ENCODE results near the gene C9.
"Not testable (repeated sequence)": the region's sequence is repeated elsewhere in the genome, so short reads cannot be mapped to it uniquely, and the experiment has no call there.

C9 gene

DNA sequence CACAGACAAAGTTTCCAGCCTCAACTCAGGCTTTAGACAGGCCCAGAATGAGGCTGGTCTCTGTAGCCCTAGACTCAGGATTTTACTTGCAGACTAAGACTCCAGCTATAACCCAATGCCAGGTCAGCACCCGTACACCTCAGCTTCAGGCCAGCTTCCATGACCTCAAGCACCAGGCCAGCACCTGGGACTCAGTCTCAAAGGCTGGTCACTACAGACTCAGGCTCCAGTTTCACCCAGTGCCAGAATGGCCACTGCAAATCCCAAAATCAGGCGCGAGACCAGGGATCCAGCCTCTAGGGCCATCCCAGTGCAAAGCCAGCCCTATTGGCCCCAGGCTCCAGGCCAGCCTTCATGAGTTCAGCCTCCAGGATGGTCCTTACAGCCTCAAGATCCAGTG lies 44.9 kb downstream of the C9 start:
- FAIRE-seq = no peak

DNA sequence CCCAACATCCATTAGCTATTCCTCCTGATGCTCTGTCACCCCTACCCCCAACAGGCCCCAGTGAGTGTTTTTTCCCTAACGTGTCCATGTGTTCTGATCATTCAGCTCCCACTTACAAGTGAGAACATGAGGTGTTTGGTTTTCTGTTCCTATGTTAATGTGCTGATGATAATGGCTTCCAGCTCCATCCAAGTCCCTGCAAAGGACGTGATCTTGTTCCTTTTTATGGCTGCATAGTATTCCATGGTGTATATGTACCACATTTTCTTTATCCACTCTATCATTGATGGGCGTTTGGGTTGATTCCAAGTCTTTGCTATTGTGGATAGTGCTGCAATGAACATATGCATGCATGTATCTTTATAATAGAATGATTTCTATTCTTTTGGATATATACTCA lies 47.8 kb downstream of the C9 start:
- FAIRE-seq = not testable (repeated sequence)

DNA sequence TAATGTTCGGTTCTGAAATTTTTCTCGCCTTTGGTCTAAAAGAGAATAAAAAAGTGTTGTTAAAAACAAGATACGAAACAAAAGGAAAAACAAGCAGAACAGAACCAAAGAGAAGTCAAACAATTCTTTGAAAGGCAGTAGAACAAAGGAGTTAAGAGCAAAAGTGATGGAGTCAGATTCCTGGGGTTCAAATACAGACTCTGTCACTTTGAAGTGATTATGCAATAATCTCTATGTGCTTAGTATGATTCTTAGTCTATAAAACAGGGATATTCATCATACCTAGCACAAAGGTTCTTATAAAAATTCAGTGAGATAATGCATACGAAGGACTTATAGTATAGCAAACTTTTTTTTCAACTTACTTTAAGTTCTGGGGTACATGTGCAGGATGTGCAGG lies 48.3 kb downstream of the C9 start:
- no peak for FAIRE-seq

DNA sequence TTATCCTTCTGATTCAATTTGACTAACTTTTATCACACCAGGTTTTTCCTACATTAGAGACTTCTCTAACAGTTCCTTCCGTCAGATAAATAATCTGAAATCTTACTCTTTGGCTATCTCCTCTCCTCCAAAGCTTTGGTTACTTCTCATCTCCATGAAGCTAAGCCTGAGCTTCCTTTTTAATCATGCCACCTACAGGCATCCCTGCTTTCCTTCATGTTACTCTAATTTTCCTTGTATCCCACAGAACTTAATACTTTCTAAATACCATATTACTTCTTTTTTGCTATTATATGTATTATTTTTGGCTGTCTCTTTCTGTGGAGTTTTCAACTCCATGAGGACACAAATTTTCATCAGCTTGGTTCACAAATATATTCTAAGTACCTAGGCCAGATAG lies 49.7 kb downstream of the C9 start:
- no peak for FAIRE-seq

DNA sequence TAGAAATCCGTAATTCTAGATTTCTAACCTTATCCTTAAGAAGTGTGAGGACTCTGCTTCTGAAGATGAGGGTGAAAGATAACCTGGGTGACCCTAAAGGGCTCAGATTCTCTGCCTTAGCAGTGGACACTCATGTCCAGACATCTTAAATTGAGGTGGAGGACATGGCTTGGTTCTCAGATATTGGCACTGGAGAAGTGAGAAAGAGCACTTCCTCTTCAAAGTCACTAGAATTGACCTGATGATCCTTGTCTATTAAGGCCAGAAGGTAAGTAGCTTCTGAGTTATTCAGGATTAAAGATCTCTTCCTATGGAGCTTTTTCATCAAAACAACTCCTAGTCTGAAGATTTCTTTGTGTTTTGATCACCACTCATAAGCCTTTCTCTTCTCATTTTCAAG lies 54.8 kb downstream of the C9 start:
- FAIRE-seq = no peak

DNA sequence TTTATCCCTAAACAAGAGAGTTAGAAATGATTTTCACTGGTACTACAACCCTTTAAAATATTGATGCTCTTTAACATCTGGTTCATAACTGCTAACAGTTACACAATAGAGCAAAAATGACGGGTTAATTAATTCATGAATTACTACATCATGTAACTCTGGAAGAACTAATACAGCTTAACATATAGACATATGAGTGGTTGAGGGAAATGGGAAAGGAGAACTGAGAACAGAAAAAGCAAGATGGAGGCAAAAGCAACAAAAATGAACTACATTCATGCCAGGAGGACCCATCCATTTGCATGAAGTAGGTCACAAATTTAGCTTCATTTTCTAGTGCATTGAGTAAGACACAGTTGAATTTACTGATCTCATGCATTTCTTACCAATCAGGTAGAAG lies 61.8 kb downstream of the C9 start:
- FAIRE-seq = no peak

DNA sequence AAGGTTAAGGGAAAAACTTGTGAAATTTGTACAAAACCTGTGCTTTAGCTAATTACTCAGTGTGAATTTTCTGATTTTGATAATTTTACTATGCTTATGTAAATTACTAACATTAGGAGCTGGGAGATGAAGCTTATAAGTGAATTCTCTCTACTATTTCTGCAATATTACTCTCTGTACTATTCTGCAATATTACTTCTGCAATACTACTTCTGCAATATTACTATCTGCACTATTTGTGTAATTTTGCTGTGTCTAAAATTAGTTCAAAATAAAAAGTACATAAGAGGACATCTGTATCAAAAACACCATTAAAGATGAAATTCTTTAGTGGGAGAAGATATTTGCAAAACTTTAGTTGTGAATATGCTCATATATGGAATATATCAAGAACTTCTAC lies 62.9 kb downstream of the C9 start:
- FAIRE-seq = no peak

DNA sequence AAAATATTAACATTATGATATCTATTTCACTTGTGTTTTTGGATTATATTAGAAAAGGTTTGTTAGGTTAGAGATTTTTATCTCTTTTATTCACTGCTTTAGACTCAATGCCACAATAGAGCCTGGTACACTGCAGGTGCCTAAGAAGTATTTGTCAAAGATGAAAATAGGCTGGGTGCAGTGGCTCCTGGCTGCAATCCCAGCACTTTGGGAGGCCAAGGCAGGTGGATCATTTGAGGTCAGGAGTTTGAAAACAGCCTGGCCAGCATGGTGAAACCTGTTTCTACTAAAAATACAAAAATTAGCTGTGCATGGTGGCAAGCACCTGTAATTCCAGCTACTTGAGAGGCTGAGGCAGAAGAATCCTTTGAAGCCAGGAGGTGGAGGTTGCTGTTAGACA lies 64.3 kb downstream of the C9 start:
- FAIRE-seq = no peak

DNA sequence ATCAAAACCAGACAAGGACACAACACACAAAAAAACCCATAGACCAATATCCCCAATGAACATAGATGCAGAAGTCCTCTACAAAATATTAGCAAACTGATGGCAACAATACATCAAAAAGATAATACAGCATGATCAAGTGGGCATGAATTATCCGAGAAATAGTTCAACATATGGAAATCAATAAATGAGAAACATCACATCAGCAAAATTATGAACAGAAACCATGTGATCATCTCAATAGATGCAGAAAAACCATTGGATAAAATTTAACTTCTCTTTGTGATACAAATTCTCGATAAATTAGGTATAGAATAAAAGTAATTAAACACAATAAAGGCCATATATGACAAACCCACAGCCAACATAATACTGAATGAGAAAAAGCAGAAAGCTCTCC lies 69.6 kb downstream of the C9 start:
- FAIRE-seq = no peak

DNA sequence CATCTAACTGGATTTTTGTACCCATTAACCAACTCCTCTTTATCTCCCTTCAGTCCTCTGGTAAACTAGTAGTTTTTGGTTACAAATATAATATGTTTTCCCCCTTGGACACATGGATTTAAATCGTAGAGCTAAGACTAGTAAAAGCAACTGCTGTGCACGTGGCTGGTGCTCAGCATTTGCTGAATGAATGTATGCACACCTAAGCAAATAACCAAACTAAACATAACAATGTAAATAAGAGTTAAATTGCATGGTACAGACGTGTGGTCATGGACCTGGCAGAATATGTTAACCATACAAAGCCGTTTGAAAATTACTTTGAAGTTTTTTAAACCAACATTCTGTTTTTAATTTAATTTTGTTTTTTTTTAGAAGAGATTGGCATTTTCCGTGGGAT lies 79.7 kb downstream of the C9 start:
- no peak for FAIRE-seq

DNA sequence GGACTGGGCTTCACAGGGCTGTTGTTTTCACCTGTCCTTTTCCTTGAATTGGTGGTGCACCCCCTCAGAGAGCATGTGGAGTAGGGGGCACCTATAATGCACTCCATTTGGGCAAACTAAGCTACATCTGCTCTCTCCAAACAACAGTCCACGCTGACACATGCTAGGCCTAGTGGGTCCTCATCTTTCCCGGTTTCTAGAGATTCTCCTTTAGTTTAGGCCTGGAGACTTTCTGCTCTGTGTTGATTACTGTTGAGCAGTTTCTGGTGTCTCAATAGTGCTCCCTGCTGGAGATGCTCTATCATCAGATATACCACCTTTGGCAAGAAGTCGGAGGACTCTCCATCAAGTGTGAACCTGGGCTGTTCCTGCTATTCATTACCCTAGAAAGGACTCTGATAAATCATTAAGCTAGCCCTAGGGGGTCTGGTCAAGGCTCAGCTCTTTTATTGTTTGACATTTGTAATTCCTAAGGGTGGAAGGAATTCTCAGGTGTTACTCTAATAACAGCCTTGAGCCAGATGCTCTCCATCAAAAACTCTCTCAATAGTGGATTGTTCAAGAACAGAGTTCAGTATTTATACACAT lies 81.0 kb downstream of the C9 start:
- FAIRE-seq = peak; percentile 27

DNA sequence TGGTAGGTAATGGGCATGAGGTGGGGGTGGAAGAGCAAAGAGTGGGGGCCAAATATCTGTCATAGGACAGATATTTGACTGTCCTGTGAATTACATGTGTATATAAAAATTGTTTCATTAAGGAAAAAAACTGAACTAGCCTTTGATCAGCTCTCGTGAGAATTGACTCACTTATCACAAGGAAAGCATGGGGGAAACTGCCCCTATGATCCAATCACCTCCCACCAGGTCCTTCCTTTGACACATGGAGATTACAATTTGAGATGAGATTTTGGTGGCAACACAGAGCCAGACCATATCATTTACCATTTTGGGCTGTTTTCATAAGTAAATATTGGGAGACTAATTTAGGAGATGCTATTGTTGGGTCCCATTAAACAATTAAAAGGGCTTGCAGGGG lies 81.7 kb downstream of the C9 start:
- no peak for FAIRE-seq

DNA sequence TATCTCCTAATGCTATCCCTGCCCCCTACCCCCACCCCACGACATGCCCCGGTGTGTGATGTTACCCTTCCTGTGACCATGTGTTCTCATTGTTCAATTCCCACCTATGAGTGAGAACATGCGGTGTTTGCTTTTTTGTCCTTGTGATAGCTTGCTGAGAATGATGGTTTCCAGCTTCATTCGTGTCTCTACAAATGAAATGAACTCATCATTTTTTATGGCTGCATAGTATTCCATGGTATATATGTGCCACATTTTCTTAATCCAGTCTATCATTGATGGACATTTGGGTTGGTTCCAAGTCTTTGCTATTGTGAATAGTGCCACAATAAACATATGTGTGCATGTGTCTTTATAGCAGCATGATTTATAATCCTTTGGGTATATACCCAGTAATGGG lies 88.4 kb downstream of the C9 start:
- FAIRE-seq = not testable (repeated sequence)

DNA sequence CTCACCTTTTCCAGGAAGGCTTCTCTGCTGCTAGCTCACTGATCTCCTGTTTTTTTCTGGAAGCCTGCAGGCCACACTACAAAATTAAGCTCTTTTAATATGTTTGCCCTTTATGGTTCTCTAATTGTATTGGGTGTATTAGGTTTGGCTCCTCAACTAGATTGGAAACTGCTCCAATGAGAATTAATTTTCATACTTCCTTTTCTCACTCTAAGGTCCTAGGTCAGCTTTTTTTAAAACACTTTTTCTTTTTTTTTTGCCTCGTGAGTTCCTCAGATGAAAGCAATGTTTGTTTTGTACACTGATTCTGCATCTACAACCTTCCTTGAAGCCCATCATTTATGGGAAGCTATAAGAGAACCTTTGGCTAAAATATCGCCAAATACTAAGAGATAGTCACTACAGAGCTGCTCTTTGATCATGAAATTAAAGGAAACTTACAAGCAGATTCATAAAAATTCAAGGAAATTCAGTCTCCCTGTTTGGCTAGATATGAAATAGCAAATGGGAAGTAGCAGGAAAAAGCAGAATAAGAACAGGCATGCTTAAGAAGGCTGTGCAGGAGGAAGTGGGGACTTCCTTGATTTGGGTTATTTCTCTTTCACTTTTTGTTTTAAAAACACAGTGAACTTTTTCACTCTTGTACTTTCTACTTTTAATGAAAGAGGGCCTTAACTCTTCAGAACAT lies 89.8 kb downstream of the C9 start:
- FAIRE-seq = no peak

DNA sequence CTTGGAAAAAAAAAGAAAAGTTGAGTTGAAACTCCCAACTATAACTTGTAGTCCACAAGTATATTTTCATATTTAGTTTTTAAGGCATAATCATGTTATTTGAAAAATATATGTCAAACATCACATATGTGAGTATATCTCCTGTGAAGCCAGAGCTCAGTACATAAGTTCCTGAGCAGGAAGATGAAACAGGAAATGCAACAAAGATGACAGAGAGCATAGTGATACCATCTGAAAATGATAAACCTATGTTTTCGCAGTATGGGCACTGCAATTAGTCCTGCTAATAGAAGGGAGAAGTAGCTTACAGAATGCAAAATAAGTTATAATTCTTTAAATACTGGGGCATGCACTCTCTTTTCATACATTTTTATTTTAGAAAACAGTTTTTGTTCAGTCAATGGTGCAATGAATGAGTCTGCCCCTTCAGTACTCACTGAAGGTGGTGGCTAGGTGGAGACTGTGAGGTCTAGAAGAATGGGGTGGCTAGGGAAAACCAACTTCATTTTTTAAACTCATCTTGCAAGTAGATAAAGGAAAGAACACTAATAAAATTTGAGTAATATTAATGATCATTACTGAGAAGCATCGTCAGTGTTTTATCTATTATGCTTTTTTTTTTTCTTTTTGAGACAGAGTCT lies 90.9 kb downstream of the C9 start:
- FAIRE-seq = no peak

DNA sequence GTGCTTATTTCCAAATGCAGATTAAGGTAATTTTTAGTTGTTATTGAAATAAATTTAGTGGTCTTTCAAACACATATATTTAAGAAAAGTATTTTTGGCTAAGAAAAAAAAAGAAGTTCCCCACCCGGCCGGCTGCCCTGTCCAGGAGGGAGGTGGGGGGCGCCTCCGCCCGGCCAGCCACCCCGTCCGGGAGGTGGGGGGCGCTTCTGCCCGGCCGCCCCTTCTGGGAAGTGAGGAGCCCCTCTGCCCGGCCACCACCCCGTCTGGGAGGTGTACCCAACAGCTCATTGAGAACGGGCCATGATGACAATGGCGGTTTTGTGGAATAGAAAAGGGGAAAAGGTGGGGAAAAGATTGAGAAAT lies 91.4 kb downstream of the C9 start:
- FAIRE-seq = not testable (repeated sequence)

DNA sequence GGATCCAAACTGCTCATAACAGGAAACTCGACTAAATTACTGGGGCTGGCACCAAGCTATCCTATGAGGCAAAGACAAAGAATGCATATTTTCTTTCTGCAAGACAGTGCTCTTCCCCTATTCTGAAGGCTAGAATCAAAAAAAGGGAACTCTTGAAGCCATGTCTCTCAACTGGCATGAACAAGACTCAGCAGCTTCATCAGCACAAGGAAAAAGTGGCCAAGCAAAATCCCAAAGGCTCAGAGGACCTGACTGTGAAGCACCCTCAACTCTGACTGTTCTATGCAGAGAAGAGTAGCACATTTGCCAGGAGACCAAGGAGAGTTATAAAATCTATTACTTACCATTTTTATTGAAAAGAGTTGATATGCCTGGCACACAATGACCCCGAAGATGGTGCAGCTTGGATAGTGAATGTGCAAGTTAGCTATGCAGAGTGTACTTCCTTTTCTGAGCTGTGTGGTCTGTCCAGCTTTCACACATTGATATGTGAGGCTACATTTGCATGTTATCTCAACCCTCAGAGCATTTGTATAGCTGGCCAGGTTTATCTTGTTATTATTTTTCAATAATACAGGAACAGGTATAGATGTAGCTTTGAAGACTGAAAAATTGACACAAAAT lies 94.0 kb downstream of the C9 start:
- no peak for FAIRE-seq

DNA sequence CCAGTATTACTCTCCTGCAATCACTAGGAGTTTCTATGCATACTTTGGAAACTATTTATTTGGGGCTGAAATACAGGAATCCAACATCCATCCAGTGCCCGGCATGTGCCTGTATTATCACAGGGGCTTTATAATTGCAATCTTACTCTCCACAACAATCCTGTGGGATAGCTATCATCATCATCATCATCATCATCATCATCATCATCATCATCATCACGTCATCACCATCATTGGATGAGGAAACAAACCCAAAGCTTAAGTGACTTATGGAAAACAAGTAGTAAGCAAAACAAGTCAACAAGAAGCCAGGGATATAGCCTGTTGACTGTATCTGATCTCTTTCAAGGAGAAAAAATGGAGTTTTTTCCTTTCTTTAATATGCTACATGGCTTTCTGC lies 97.1 kb downstream of the C9 start:
- FAIRE-seq = no peak

DNA sequence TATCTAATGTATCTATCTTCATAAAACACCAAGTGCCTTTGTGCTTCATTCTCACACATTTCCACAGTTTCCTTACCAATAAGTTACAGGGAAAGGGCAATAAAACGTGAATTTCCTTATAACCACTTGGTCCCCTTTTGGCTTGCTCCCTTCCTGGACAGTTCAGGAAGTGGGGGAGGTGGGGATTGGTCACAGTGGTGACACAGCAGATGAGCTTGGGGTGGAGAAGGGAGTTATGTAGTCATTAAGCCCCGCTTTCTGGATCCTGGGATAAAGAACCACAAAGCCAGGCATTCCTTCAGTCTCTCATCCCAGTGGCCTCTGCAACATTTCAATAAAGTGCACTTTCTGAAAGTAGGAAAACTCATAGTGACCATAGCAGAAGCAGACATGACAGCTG lies 97.9 kb downstream of the C9 start:
- FAIRE-seq = no peak

DNA sequence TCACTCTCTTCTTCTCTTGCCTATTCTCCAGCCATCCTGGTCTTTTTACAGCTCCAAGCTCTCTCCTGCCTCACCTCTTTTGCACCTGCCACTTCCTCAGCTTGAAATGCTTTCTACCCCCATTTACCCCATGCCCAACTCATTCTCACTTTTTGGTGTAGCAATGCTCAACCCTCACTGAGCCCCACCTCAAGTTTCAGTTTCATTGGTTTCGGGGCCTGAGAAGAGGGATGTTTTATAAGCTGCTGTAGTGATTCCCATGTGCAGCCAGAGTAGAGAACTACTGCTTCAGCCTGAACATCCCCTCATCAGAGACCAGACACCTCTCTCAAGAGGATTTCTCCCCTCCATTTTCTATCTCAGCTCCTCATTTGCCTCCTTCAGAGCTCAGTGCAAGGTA lies 99.8 kb downstream of the C9 start:
- no peak for FAIRE-seq

DNA sequence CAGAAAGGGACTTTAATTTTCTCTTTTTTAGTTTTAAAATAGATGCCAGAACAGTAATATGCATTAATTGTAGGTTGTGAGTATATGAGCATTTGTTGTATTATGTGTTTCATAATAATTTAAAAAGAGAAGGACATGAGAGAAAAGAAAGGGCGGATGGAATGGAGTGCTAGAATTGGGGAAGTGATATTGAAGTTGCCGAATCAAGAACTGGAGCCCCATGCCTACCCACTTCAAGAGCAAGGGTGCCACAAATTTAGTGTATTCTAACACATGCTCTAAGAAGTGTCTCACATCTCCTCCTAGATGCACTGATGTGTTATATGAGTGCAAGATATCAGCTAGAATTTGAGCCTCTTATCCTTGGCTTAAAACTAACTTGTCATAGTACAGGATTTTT lies 101.3 kb downstream of the C9 start:
- FAIRE-seq = no peak

DNA sequence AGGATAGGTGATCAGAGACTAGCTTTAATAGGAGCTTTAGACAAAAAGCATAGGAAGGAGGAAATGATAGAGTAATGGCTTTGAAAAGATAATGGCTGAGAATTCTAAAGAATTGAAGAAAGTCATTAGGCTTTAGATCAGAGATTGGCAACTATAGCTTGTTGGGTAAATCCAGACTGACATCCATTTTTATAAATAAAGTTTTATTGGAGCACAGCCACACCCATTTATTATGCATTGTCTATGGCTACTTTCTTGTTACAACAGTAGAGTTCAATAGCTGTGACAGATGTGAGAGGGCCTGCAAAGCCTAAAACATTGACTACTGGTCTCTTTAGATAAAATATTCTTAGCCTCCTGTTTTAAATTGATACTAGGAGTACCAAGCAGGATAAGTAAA lies 104.2 kb downstream of the C9 start:
- FAIRE-seq = no peak

DNA sequence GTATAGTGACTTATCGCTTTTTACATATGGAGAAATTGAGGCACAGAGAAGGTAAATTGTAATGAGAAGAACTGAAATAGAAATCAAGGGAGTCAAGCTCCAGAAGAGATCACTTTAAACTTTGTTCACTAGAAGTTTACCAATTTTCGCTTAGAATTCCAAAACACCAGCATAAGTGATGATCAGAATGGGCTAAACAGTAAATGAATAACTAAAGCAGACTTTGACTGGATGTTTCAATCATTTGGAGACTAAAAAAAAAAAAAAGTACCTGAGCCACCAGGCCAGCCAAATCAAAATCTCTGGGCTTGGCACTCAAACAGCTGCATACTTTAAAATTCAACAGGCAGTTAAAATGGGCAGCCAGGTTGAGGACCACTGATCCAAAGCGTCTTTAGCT lies 106.7 kb downstream of the C9 start:
- no peak for FAIRE-seq

DNA sequence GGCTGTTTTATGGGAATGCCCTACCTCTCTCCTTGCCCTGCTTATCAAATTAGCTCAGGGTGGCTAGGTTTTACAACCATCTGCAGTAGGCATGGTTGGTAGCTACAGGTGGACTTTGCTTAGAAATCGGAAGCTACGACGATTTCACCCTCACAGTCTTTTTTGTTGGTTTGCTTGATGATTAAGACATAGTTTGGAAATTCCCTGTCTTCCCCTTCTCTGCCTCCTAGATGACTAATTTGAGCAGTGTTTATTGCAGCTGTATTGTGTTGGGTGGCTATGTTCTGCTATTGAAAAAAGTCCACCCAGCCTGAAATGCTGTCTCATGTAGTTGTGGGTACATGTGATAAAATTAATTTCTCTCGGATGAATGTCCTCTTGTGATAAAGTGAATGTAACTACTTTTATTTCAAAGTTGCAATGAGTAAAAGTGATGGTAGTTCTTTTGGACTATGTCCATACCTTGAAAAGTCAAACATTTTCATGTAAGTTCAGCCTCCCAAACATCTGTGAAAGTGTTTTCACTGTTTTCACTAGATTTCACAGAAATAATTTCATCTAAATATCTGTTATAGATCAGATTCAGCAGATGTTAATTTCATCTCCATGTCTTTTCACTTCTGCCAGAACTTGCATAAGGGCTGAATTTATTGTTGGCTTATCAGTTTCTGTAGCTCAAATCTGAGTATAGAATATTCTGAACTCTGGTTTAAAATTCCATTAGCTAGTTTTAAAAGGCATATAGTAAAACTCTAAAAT lies 107.6 kb downstream of the C9 start:
- FAIRE-seq = no peak
